ENCODE results near the gene TAF1B.
A peak's percentile ranks its signal among the peaks of the same experiment; 100 is the strongest.

Gene TAF1B

GRCh38 chr2:9966491-9967022 lies 123.3 kb downstream of the TAF1B start:
- DNase-seq (ENCODE audit: low spot score): no peak

GRCh38 chr2:9967053-9967775 lies 123.9 kb downstream of the TAF1B start:
- DNase-seq (ENCODE audit: low spot score): no peak

- no peak for DNase-seq (ENCODE audit: low spot score)
Observed at GRCh38 chr2:9968553-9969497, 125.6 kb downstream of the TAF1B start.

- DNase-seq (ENCODE audit: low spot score): no peak
Observed at GRCh38 chr2:9970200-9971044, 127.1 kb downstream of the TAF1B start.

- DNase-seq (ENCODE audit: low spot score): no peak
Observed at GRCh38 chr2:9971105-9971818, 128.0 kb downstream of the TAF1B start.

GRCh38 chr2:9971890-9972289 lies 128.6 kb downstream of the TAF1B start:
- DNase-seq (ENCODE audit: low spot score): no peak

GRCh38 chr2:9972621-9973479 lies 129.6 kb downstream of the TAF1B start:
- DNase-seq (ENCODE audit: low spot score): no peak

GRCh38 chr2:9973690-9974089 lies 130.4 kb downstream of the TAF1B start:
- no peak for DNase-seq (ENCODE audit: low spot score)

GRCh38 chr2:9974343-9974742 lies 131.1 kb downstream of the TAF1B start:
- no peak for DNase-seq (ENCODE audit: low spot score)

GRCh38 chr2:9975328-9975727 lies 132.1 kb downstream of the TAF1B start:
- no peak for DNase-seq (ENCODE audit: low spot score)

GRCh38 chr2:9975805-9976447 lies 132.7 kb downstream of the TAF1B start:
- DNase-seq (ENCODE audit: low spot score): peak; percentile 33

GRCh38 chr2:9979977-9980376 lies 136.7 kb downstream of the TAF1B start:
- no peak for DNase-seq (ENCODE audit: low spot score)

- DNase-seq (ENCODE audit: low spot score): no peak
Observed at GRCh38 chr2:9980520-9980919, 137.2 kb downstream of the TAF1B start.

- no peak for DNase-seq (ENCODE audit: low spot score)
Observed at GRCh38 chr2:9981655-9982054, 138.4 kb downstream of the TAF1B start.

GRCh38 chr2:9982248-9982647 lies 139.0 kb downstream of the TAF1B start:
- no peak for DNase-seq (ENCODE audit: low spot score)

- no peak for DNase-seq (ENCODE audit: low spot score)
Observed at GRCh38 chr2:9982891-9983290, 139.6 kb downstream of the TAF1B start.

- no peak for DNase-seq (ENCODE audit: low spot score)
Observed at GRCh38 chr2:9983401-9984216, 140.3 kb downstream of the TAF1B start.
